ENCODE data around the gene PLEKHG7. TPM values are rescaled to one million over a fixed set of nuclear protein-coding genes. Genes with fewer than 3 reads are reported as not detected.

The PLEKHG7 gene
- total and polyA plus RNA-seq, 2 experiments from 2014 or later, result not detected

- H3K9me3 Mint-ChIP-seq, result no peaks in the 10 kb centered on the region
- Histone ChIP-seq H4K20me1 (replicated peaks; ENCODE audit: insufficient read depth) (no peaks in the 10 kb centered on the region), H3K4me1 (ENCODE audit: insufficient read depth) (no peaks in the 10 kb centered on the region), H2AFZ (no peak overlapping the region), H3K4me2 (no peak overlapping the region), H3K36me3 (ENCODE audit: insufficient read depth) (no peaks in the 10 kb centered on the region), H3K4me3 (no peak overlapping the region), H3F3A (replicated peaks; ENCODE audit: low read depth) (no peaks in the 10 kb centered on the region), H3K9me2 (ENCODE audit: insufficient read depth) (no peaks in the 10 kb centered on the region; the same call in 1 of the 2 replicates), H3K27ac (ENCODE audit: low read depth) (no peak overlapping the region), H3K79me2 (replicated peaks; ENCODE audit: insufficient read depth) (no peaks in the 10 kb centered on the region), H3K27me3 (ENCODE audit: insufficient read depth) (no peaks in the 10 kb centered on the region)
- DNase-seq (ENCODE audit: low spot score) (no peak), ATAC-seq (no peak)
- no peaks in the 10 kb centered on the region for H3K4me1 Mint-ChIP-seq
- no peak overlapping the region for H3K27ac Mint-ChIP-seq
- TF ChIP-seq NANOG (IDR thresholded peaks at IDR 0.05; ENCODE audit: borderline replicate concordance) (no peak), ZNF462 (CRISPR knock-in tag; IDR thresholded peaks at IDR 0.05) (no peak), ZNF331 (CRISPR knock-in tag; IDR thresholded peaks at IDR 0.05; ENCODE audit: low read depth) (no peak), CTCF (conservative IDR thresholded peaks at IDR 0.05; ENCODE audit: low read depth in 2 of 2) (no peak), CREB1 (CRISPR knock-in tag; IDR thresholded peaks at IDR 0.05; ENCODE audit: low read depth) (no peak), STAT1 (IDR thresholded peaks at IDR 0.05; ENCODE audit: unreplicated experiment) (no peak), ETS1 (IDR thresholded peaks at IDR 0.05) (no peak), JUNB (IDR thresholded peaks at IDR 0.05; ENCODE audit: unreplicated experiment) (no peak), ZNF114 (CRISPR knock-in tag; IDR thresholded peaks at IDR 0.05) (no peak), POLR2AphosphoS5 (IDR thresholded peaks at IDR 0.05; ENCODE audit: low read depth) (no peak)
- H3K36me3 Mint-ChIP-seq (ENCODE audit: low read depth), result peaks cover 5% of the 10 kb centered on the region; the same call in 2 of the 3 replicates
- H3K27me3 Mint-ChIP-seq (ENCODE audit: insufficient read depth, low read depth, poor library complexity), result no peaks in the 10 kb centered on the region
- H3K4me3 Mint-ChIP-seq, result no peak overlapping the region
Measured at GRCh38 chr12:92810370-92810769, 107.6 kb downstream of the PLEKHG7 start.
